Upper lobe of left lung (tissue), 4 donors: ENCODE results near the gene KAT2B.

Experiments used
- EP300 ChIP-seq, 4 donors: sonication (generic); formaldehyde crosslinking; IDR thresholded peaks; one replicate each; pipeline ENCODE4 v1.5.1; 2017; ENCODE audit warnings: antibody characterized with exemption in 4 of 4, control low read depth in 2 of 4
- POLR2A ChIP-seq, 4 donors: fragments of 450-650 bp; IDR thresholded peaks; one replicate each; pipeline ENCODE4 v1.5.1; 2016 to 2017; ENCODE audit warnings: antibody characterized with exemption in 4 of 4, mild to moderate bottlenecking in 2 of 4
- POLR2AphosphoS5 ChIP-seq, 2 donors: sonication (generic); formaldehyde crosslinking; IDR thresholded peaks; one replicate each; pipeline ENCODE4 v1.5.1; 2017; ENCODE audit warnings: antibody characterized with exemption in 2 of 2
- TF ChIP-seq, protein P1 (sequence below), 6 experiments: fragments of 450-650 bp in 4 of 6; fragments of 200-600 bp in 2 of 6; sonication (generic) in 2 of 6; IDR thresholded peaks; one replicate each; pipeline ENCODE4 v1.5.1; 2016 to 2019; ENCODE audit warnings: antibody characterized with exemption in 6 of 6

GRCh38 chr3:20078194-20078714, 38.0 kb downstream of the KAT2B start:
- TF ChIP-seq POLR2AphosphoS5 (IDR thresholded peaks at IDR 0.05) = no peak
- TF ChIP-seq, protein P1, sequence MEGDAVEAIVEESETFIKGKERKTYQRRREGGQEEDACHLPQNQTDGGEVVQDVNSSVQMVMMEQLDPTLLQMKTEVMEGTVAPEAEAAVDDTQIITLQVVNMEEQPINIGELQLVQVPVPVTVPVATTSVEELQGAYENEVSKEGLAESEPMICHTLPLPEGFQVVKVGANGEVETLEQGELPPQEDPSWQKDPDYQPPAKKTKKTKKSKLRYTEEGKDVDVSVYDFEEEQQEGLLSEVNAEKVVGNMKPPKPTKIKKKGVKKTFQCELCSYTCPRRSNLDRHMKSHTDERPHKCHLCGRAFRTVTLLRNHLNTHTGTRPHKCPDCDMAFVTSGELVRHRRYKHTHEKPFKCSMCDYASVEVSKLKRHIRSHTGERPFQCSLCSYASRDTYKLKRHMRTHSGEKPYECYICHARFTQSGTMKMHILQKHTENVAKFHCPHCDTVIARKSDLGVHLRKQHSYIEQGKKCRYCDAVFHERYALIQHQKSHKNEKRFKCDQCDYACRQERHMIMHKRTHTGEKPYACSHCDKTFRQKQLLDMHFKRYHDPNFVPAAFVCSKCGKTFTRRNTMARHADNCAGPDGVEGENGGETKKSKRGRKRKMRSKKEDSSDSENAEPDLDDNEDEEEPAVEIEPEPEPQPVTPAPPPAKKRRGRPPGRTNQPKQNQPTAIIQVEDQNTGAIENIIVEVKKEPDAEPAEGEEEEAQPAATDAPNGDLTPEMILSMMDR (IDR thresholded peaks at IDR 0.05) = no peak
- no peak for TF ChIP-seq POLR2A (IDR thresholded peaks at IDR 0.05)
- TF ChIP-seq EP300 (IDR thresholded peaks at IDR 0.05) = no peak
